ENCODE data around the gene C16orf90.
A peak's percentile ranks its signal among the peaks of the same experiment; 100 is the strongest.

Gene C16orf90

DNA sequence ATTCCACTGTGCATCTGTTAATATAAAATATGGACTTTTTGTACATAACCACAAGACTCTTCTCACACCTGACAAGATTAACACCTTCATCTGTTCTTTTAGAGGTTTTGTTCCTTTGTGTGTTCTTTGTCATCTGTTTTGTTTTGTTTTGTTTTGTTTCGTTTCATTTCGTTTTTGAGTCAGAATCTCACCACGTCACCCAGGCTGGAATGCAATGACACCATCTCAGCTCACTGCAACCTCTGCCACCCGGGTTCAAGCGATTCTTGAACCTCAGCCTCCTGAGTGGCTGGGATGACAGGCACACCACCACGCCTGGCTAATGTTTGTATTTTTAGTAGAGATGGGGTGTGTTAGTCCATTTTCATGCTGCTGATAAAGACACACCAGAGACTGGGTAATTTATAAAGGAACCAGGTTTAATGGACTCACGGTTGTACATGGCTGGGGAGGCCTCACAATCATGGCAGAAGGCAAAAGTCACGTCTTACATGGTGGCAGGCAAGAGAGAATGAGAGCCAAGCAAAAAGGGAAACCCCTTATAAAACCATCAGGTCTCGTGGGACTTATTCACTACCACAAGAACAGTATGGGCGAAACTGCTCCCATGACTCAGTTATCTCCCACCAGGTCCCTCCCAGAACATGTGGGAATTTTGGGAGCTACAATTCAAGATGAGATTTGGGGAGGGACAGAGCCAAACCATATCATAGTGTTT, 22.3 kb downstream of the C16orf90 start:
- H2AFZ ChIP-seq, result no peak overlapping the region
- TF ChIP-seq, protein P1, sequence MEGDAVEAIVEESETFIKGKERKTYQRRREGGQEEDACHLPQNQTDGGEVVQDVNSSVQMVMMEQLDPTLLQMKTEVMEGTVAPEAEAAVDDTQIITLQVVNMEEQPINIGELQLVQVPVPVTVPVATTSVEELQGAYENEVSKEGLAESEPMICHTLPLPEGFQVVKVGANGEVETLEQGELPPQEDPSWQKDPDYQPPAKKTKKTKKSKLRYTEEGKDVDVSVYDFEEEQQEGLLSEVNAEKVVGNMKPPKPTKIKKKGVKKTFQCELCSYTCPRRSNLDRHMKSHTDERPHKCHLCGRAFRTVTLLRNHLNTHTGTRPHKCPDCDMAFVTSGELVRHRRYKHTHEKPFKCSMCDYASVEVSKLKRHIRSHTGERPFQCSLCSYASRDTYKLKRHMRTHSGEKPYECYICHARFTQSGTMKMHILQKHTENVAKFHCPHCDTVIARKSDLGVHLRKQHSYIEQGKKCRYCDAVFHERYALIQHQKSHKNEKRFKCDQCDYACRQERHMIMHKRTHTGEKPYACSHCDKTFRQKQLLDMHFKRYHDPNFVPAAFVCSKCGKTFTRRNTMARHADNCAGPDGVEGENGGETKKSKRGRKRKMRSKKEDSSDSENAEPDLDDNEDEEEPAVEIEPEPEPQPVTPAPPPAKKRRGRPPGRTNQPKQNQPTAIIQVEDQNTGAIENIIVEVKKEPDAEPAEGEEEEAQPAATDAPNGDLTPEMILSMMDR (IDR thresholded peaks at IDR 0.05), result no peak
- H3K9me3 ChIP-seq (ENCODE audit: control insufficient read depth, low read length), result no peaks in the 10 kb centered on the region
- H3K4me3 ChIP-seq (ENCODE audit: low read depth, low read length), result no peak overlapping the region
- H3K79me2 ChIP-seq, result peaks cover 76% of the 10 kb centered on the region
- H3K27ac ChIP-seq, result no peak overlapping the region
- H3K27me3 ChIP-seq (ENCODE audit: control insufficient read depth, insufficient read depth, low read length), result no peaks in the 10 kb centered on the region
- peaks cover 3% of the 10 kb centered on the region for H3K4me1 ChIP-seq
- H3K4me2 ChIP-seq (ENCODE audit: low read length), result peak overlapping the region; percentile 4
- H3K36me3 ChIP-seq (ENCODE audit: control insufficient read depth, insufficient read depth, low read length), result no peaks in the 10 kb centered on the region
- H3K9ac ChIP-seq, result no peak overlapping the region

DNA sequence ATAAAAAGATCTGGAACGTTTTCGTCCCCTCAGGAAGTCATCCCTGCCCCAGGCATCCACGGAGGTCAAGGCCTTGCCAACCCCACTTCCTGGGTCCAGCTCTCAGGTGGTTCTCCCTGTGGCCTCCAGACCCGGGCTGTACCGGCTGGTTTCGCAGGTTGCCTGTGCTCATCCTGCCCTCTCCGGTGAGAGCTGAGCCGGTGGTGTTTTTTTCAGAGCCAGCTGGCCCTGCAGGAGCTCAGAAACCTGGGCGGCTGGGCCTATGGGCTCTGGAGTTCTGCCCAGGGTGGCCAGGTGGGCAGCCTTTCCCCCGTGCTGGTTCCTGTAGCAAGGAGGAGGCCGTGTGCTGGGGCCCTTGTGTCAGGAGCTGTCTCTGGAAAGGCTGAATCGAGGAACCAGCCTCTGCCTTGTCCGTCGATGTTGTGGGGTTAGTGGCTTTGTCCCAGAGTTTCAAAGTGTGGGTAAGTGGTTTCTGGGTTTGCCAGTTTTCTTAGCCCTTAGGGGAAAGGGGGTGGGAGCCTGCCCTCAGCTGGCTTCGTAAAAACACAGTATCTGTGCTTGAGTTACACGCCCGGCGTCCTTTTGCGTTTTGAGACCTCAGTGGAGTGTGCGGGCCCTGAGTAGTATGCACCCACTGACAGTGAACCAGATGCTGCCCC, 23.6 kb downstream of the C16orf90 start:
- H3K27ac ChIP-seq, result no peak overlapping the region
- peaks cover 83% of the 10 kb centered on the region for H3K79me2 ChIP-seq
- H3K4me1 ChIP-seq, result peaks cover 3% of the 10 kb centered on the region
- no peak overlapping the region for H3K4me2 ChIP-seq (ENCODE audit: low read length)
- H3K36me3 ChIP-seq (ENCODE audit: control insufficient read depth, insufficient read depth, low read length), result no peaks in the 10 kb centered on the region
- H2AFZ ChIP-seq, result no peak overlapping the region
- H3K9me3 ChIP-seq (ENCODE audit: control insufficient read depth, low read length), result no peaks in the 10 kb centered on the region
- H3K9ac ChIP-seq, result no peak overlapping the region
- TF ChIP-seq, protein P1 (IDR thresholded peaks at IDR 0.05), result no peak
- no peaks in the 10 kb centered on the region for H3K27me3 ChIP-seq (ENCODE audit: control insufficient read depth, insufficient read depth, low read length)
- no peak overlapping the region for H3K4me3 ChIP-seq (ENCODE audit: low read depth, low read length)

- TF ChIP-seq, protein P1 (IDR thresholded peaks at IDR 0.05), result no peak
- H3K9ac ChIP-seq, result no peak overlapping the region
- H3K4me2 ChIP-seq (ENCODE audit: low read length), result no peak overlapping the region
- H3K4me3 ChIP-seq (ENCODE audit: low read depth, low read length), result no peak overlapping the region
- H3K9me3 ChIP-seq (ENCODE audit: control insufficient read depth, low read length), result no peaks in the 10 kb centered on the region
- peaks cover 92% of the 10 kb centered on the region for H3K79me2 ChIP-seq
- no peak overlapping the region for H2AFZ ChIP-seq
- H3K27ac ChIP-seq, result no peak overlapping the region
- no peaks in the 10 kb centered on the region for H3K27me3 ChIP-seq (ENCODE audit: control insufficient read depth, insufficient read depth, low read length)
- no peaks in the 10 kb centered on the region for H3K36me3 ChIP-seq (ENCODE audit: control insufficient read depth, insufficient read depth, low read length)
- peaks cover 3% of the 10 kb centered on the region for H3K4me1 ChIP-seq
Observed at GRCh38 chr16:3470723-3471122, 24.6 kb downstream of the C16orf90 start.

DNA sequence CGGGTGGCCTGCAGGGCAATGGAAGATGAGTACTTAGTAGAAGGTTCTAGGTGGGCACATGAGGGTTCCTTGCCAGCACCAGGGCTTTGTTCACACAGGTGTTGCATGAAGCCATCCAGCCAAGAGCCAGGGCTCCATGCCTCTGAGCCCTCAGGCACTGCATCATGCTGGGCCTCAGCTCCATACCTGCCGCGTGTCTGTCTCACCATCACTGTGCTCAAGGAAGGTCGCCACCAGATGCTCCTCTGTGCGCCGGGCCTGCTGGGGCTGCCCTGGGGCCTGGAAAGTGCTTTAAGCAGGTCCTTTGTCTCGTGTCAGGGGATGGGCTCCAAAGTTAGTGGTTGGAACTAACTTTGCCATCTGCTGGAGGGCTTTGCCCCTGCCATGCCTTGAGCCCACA, 25.6 kb downstream of the C16orf90 start:
- TF ChIP-seq, protein P1 (IDR thresholded peaks at IDR 0.05), result no peak
- H2AFZ ChIP-seq, result no peak overlapping the region
- peaks cover 92% of the 10 kb centered on the region for H3K79me2 ChIP-seq
- no peaks in the 10 kb centered on the region for H3K27me3 ChIP-seq (ENCODE audit: control insufficient read depth, insufficient read depth, low read length)
- no peak overlapping the region for H3K9ac ChIP-seq
- peaks cover 3% of the 10 kb centered on the region for H3K4me1 ChIP-seq
- H3K9me3 ChIP-seq (ENCODE audit: control insufficient read depth, low read length), result no peaks in the 10 kb centered on the region
- no peaks in the 10 kb centered on the region for H3K36me3 ChIP-seq (ENCODE audit: control insufficient read depth, insufficient read depth, low read length)
- H3K4me2 ChIP-seq (ENCODE audit: low read length), result no peak overlapping the region
- no peak overlapping the region for H3K27ac ChIP-seq
- H3K4me3 ChIP-seq (ENCODE audit: low read depth, low read length), result no peak overlapping the region

Measured in parathyroid adenoma (tissue), 2 donors.